OCI-LY7 (cell line): ENCODE data around the gene MRPL12. TPM values are rescaled to one million over a fixed set of nuclear protein-coding genes. Genes with fewer than 3 reads are reported as not detected.

Experiments used
- BruUV-seq: library from RNA; stranded (reverse); fragments of 400-500 nt; replicated peaks from 2 replicates; lab custom pipeline; 2021; lab: Mats Ljungman, UMichigan
- CTCF ChIA-PET: fragments of 300-600 bp; sonication (Branson Sonifier 250); formaldehyde crosslinking; loops from one replicate; lab custom pipeline; 2022; ENCODE audit warnings: antibody characterized with exemption; ENCODE audit not compliant: unreplicated experiment; lab: Charles Lee
- POLR2A ChIA-PET: fragments of 300-600 bp; sonication (Branson Sonifier 250); formaldehyde crosslinking; loops from one replicate; lab custom pipeline; 2022; ENCODE audit warnings: antibody characterized with exemption; lab: Charles Lee
- DNase-seq: peaks from one replicate; pipeline ENCODE4 v3.0.0-alpha.2; 2015; ENCODE audit warnings: low spot score
- H2AFZ ChIP-seq: fragments of 200-600 bp; sonication (generic), shearing (Covaris generic); 2 replicates; pipeline ENCODE4 v1.6.1; 2014; ENCODE audit warnings: mild to moderate bottlenecking, antibody characterized with exemption, low read length, moderate library complexity
- H3K27ac ChIP-seq: fragments of 200-600 bp; sonication (generic); 2 replicates; pipeline ENCODE4 v1.5.1; 2014; ENCODE audit warnings: mixed run types, low read depth, mild to moderate bottlenecking, moderate library complexity, low read length, inconsistent platforms; ENCODE audit not compliant: poor library complexity, severe bottlenecking
- H3K36me3 ChIP-seq: fragments of 200-600 bp; sonication (generic); 2 replicates; pipeline ENCODE4 v1.6.1; 2014; ENCODE audit warnings: mild to moderate bottlenecking, antibody characterized with exemption, low read length, moderate library complexity, mixed read lengths; ENCODE audit not compliant: insufficient read depth
- H3K4me1 ChIP-seq: fragments of 200-600 bp; sonication (generic); 2 replicates; pipeline ENCODE4 v1.5.1; 2014; ENCODE audit warnings: mild to moderate bottlenecking, low read length; ENCODE audit not compliant: insufficient read depth, poor library complexity, severe bottlenecking
- H3K4me2 ChIP-seq: fragments of 200-600 bp; sonication (generic); 2 replicates; pipeline ENCODE4 v1.6.1; 2014; ENCODE audit warnings: mild to moderate bottlenecking, low read length
- H3K4me3 ChIP-seq: fragments of 200-600 bp; sonication (generic); 2 replicates; pipeline ENCODE4 v1.5.1; 2014; ENCODE audit warnings: mild to moderate bottlenecking, low read depth, low read length; ENCODE audit not compliant: poor library complexity, severe bottlenecking
- H3K79me2 ChIP-seq: fragments of 200-600 bp; sonication (generic); 2 replicates; pipeline ENCODE4 v1.6.1; 2016; ENCODE audit warnings: low read depth, mild to moderate bottlenecking, low read length, moderate library complexity, mixed read lengths; ENCODE audit not compliant: insufficient read depth
- H3K9me2 ChIP-seq: fragments of 200-600 bp; sonication (generic); 2 replicates; pipeline ENCODE4 v1.6.1; 2016; ENCODE audit warnings: mild to moderate bottlenecking, low read length, mixed read lengths; ENCODE audit not compliant: insufficient read depth
- H3K9me3 ChIP-seq: fragments of 200-600 bp; sonication (generic); 2 replicates; pipeline ENCODE4 v1.6.1; 2014; ENCODE audit warnings: mild to moderate bottlenecking, mixed run types, low read length, mixed read lengths
- H4K20me1 ChIP-seq: fragments of 200-600 bp; sonication (generic); 2 replicates; pipeline ENCODE4 v1.6.1; 2014; ENCODE audit warnings: mild to moderate bottlenecking, antibody characterized with exemption, low read length, moderate library complexity, mixed read lengths; ENCODE audit not compliant: insufficient read depth
- EZH2phosphoT487 ChIP-seq: fragments of 200-600 bp; sonication (generic); IDR thresholded peaks from 2 replicates; pipeline ENCODE4 v1.6.1; 2018; ENCODE audit warnings: low read depth, borderline replicate concordance, mild to moderate bottlenecking, mixed run types, antibody characterized with exemption, low read length, moderate library complexity, mixed read lengths
- intact Hi-C: fragments of 100-400 bp; cut with micrococcal nuclease; formaldehyde crosslinking; loops from one replicate; pipeline ENCODE4 v1.10.0; 2022; ENCODE audit not compliant: unreplicated experiment
- total RNA-seq, 2 experiments: library from RNA; depleted of rRNA in 1 of 2; stranded (reverse); fragments of >200 nt in 1 of 2; shearing (Covaris generic) in 1 of 2; gene quantifications; 2 replicates each; pipeline ENCODE4 v1.2.3, GENCODE V29; 2014 to 2022
- TF ChIP-seq, protein P1 (sequence below): fragments of 200-600 bp; sonication (generic); conservative IDR thresholded peaks from 2 replicates; pipeline ENCODE4 v1.5.1; 2014; ENCODE audit warnings: mild to moderate bottlenecking, antibody characterized with exemption, low read length, moderate library complexity, mixed read lengths

The MRPL12 gene
- total RNA-seq, 2 experiments from 2014 or later: 67.2 to 189 TPM

DNA sequence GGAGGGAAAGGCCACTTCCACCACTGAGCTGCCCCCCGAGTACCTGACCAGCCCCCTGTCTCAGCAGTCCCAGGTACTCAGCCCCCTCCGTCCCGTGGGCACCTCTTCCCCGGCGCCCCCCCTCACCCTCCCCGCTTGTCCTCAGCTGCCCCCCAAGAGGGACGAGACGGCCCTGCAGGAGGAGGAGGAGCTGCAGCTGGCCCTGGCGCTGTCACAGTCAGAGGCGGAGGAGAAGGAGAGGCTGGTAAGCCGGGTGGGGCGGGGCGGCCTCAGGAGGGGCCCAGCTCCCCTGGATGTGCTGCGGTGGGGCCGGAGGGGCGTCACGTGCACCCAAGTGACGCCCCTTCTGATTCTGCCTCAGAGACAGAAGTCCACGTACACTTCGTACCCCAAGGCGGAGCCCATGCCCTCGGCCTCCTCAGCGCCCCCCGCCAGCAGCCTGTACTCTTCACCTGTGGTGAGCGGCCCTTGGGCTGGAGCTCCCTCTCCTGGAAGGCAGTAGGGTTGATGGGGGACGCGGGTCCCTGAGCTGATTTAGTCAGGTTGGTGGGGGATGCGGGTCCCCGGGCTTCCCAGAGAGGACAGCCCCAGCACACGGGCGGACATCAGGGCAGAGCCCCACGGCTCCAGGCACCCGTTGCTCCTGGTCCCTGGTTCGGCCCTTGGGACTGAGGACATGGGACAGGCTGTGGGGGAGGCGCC, 9.5 kb upstream of the MRPL12 start:
- no peak for DNase-seq
- no peak overlapping the region for H2AFZ ChIP-seq
- H3K36me3 ChIP-seq: peaks cover 98% of the 10 kb centered on the region
- CTCF ChIA-PET: no interaction called here
- H4K20me1 ChIP-seq: no peaks in the 10 kb centered on the region
- no peaks in the 10 kb centered on the region for H3K9me3 ChIP-seq
- TF ChIP-seq, protein P1, sequence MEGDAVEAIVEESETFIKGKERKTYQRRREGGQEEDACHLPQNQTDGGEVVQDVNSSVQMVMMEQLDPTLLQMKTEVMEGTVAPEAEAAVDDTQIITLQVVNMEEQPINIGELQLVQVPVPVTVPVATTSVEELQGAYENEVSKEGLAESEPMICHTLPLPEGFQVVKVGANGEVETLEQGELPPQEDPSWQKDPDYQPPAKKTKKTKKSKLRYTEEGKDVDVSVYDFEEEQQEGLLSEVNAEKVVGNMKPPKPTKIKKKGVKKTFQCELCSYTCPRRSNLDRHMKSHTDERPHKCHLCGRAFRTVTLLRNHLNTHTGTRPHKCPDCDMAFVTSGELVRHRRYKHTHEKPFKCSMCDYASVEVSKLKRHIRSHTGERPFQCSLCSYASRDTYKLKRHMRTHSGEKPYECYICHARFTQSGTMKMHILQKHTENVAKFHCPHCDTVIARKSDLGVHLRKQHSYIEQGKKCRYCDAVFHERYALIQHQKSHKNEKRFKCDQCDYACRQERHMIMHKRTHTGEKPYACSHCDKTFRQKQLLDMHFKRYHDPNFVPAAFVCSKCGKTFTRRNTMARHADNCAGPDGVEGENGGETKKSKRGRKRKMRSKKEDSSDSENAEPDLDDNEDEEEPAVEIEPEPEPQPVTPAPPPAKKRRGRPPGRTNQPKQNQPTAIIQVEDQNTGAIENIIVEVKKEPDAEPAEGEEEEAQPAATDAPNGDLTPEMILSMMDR: peak; percentile 70
- TF ChIP-seq EZH2phosphoT487: no peak
- no peaks in the 10 kb centered on the region for H3K4me1 ChIP-seq
- no peak overlapping the region for H3K4me2 ChIP-seq
- no peaks in the 10 kb centered on the region for H3K9me2 ChIP-seq
- H3K27ac ChIP-seq: no peak overlapping the region
- H3K79me2 ChIP-seq: 0 out of 2 replicates have a peak, but pooled peaks cover 6% of the 10 kb centered on the region
- no peak overlapping the region for H3K4me3 ChIP-seq
- BruUV-seq: no TSS peak
- intact Hi-C loops: no loop called here
- POLR2A ChIA-PET: no interaction called here

DNA sequence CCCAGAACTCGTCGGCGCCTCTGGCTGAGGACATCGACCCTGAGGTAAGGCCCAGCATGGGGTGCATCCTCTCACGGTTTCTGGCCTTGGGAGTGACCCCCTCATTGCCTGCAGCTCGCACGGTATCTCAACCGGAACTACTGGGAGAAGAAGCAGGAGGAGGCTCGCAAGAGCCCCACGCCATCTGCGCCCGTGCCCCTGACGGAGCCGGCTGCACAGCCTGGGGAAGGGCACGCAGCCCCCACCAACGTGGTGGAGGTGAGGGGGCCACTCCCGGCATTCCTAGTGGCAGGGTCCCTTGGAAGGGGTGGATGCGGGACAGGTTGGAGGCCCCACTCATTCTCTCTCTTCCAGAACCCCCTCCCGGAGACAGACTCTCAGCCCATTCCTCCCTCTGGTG, 8.4 kb upstream of the MRPL12 start:
- no peaks in the 10 kb centered on the region for H3K9me2 ChIP-seq
- BruUV-seq: no TSS peak
- H3K79me2 ChIP-seq: peaks cover 13% of the 10 kb centered on the region; the same call in 1 of the 2 replicates
- H3K4me1 ChIP-seq: no peaks in the 10 kb centered on the region
- POLR2A ChIA-PET: no interaction called here
- H3K9me3 ChIP-seq: no peaks in the 10 kb centered on the region
- intact Hi-C loops: no loop called here
- no peak overlapping the region for H3K27ac ChIP-seq
- CTCF ChIA-PET: no interaction called here
- no peak for TF ChIP-seq EZH2phosphoT487
- no peak overlapping the region for H3K4me2 ChIP-seq
- DNase-seq: no peak
- H2AFZ ChIP-seq: no peak overlapping the region
- no peak overlapping the region for H3K4me3 ChIP-seq
- peaks cover 98% of the 10 kb centered on the region for H3K36me3 ChIP-seq
- H4K20me1 ChIP-seq: no peaks in the 10 kb centered on the region

DNA sequence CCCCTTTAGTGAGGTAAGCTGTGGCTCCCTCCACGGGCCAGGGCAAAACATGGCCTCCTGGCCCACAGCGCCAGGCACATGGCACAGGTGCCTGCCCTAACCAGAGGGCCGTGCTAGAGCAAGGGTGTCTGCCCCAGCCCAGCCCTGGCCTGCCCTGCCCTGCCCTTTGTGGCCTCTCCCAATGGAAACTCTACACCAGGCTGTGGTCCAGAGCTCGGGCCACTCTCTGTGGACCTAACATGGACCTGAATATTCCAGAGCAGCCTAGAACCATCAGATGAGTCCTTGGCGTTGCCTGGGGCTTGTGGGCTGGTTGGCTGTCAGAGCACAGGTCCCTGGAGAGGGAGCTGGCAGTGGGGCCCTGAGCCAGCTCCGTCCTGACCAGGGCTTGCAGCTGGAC, 8.0 kb upstream of the MRPL12 start:
- peaks cover 98% of the 10 kb centered on the region for H3K36me3 ChIP-seq
- H3K79me2 ChIP-seq: peaks cover 15% of the 10 kb centered on the region; the same call in 1 of the 2 replicates

More for the DNA sequence above, 8.0 kb upstream of the MRPL12 start:
- H3K9me2 ChIP-seq: no peaks in the 10 kb centered on the region
- H3K9me3 ChIP-seq: no peaks in the 10 kb centered on the region
- no peak for TF ChIP-seq EZH2phosphoT487
- TF ChIP-seq, protein P1: no peak
- ChIA-PET POLR2A (no interaction called here), CTCF (no interaction called here)
- DNase-seq: no peak
- no TSS peak for BruUV-seq
- no peaks in the 10 kb centered on the region for H4K20me1 ChIP-seq
- no peak overlapping the region for H2AFZ ChIP-seq
- intact Hi-C loops: no loop called here
- no peak overlapping the region for H3K27ac ChIP-seq
- H3K4me1 ChIP-seq: no peaks in the 10 kb centered on the region
- no peak overlapping the region for H3K4me2 ChIP-seq
- H3K4me3 ChIP-seq: no peak overlapping the region
